IMR-90 (cell line): ENCODE measurements around the gene CIZ1. TPM values are rescaled to one million over a fixed set of nuclear protein-coding genes. Genes with fewer than 3 reads are reported as not detected.

Experiments
- ATAC-seq: fragments of 200-7000 bp; cut with Tn5 transposase; 2 replicates; pipeline ENCODE4 v1.9.1; 2020; ENCODE audit warnings: low read depth, mild to moderate bottlenecking, moderate library complexity
- BruUV-seq: library from RNA; stranded (reverse); fragments of 400-500 nt; replicated peaks from 2 replicates; lab custom pipeline; 2021; lab: Mats Ljungman, UMichigan
- CTCF ChIA-PET: fragments of 300-600 bp; formaldehyde crosslinking; extraction: SDS; loops from one replicate; lab custom pipeline; 2021; ENCODE audit warnings: antibody characterized with exemption; lab: Yijun Ruan, JAX
- POLR2A ChIA-PET: fragments of 300-600 bp; sonication (Branson Sonifier 250); formaldehyde crosslinking; loops from one replicate; lab custom pipeline; 2022; ENCODE audit warnings: antibody characterized with exemption; ENCODE audit not compliant: unreplicated experiment; lab: Charles Lee
- DNase-seq: peaks from one replicate; pipeline ENCODE4 v3.0.0; 2013
- H2AFZ ChIP-seq: replicated peaks from 2 replicates; pipeline ENCODE3; 2013; ENCODE audit warnings: low read length, mild to moderate bottlenecking; ENCODE audit not compliant: poor library complexity
- H2AK5ac ChIP-seq: 2 replicates; pipeline ENCODE4 v1.6.1; 2013; ENCODE audit warnings: low read depth, low read length, inconsistent platforms
- H2AK9ac ChIP-seq: replicated peaks from 2 replicates; pipeline ENCODE3; 2013; ENCODE audit warnings: mild to moderate bottlenecking, low read depth, low read length, moderate library complexity; ENCODE audit not compliant: poor library complexity
- H2BK120ac ChIP-seq: 2 replicates; pipeline ENCODE4 v1.6.1; 2013; ENCODE audit warnings: low read depth, low read length, inconsistent platforms
- H2BK15ac ChIP-seq: 3 replicates; pipeline ENCODE4 v1.6.1; 2013; ENCODE audit warnings: low read depth, low read length, inconsistent platforms
- H2BK20ac ChIP-seq: 2 replicates; pipeline ENCODE4 v1.6.1; 2013; ENCODE audit warnings: low read depth, mild to moderate bottlenecking, inconsistent platforms, low read length, moderate library complexity
- H2BK5ac ChIP-seq: 2 replicates; pipeline ENCODE4 v1.6.1; 2013; ENCODE audit warnings: mild to moderate bottlenecking, low read depth, low read length, inconsistent platforms; ENCODE audit not compliant: poor library complexity, severe bottlenecking
- H3K14ac ChIP-seq: replicated peaks from 2 replicates; pipeline ENCODE4 v1.6.1; 2013; ENCODE audit warnings: low read depth, low read length, inconsistent platforms
- H3K18ac ChIP-seq: 2 replicates; pipeline ENCODE4 v1.6.1; 2013; ENCODE audit warnings: low read depth, low read length, control low read depth
- H3K23ac ChIP-seq: 2 replicates; pipeline ENCODE4 v1.6.1; 2013; ENCODE audit warnings: low read depth, low read length, inconsistent platforms
- H3K27ac ChIP-seq: 2 replicates; pipeline ENCODE4 v1.5.1; 2013; ENCODE audit warnings: mild to moderate bottlenecking, control low read depth, low read length; ENCODE audit not compliant: insufficient read depth
- H3K27me3 ChIP-seq: 2 replicates; pipeline ENCODE4 v1.6.1; 2013; ENCODE audit warnings: low read length; ENCODE audit not compliant: control insufficient read depth, insufficient read depth
- H3K36me3 ChIP-seq: 2 replicates; pipeline ENCODE4 v1.6.1; 2013; ENCODE audit warnings: low read length, mixed read lengths; ENCODE audit not compliant: control insufficient read depth, insufficient read depth
- H3K4ac ChIP-seq: 2 replicates; pipeline ENCODE4 v1.6.1; 2013; ENCODE audit warnings: low read depth, low read length, inconsistent platforms
- H3K4me1 ChIP-seq: 2 replicates; pipeline ENCODE4 v1.6.1; 2013; ENCODE audit warnings: low read length, mixed read lengths; ENCODE audit not compliant: control insufficient read depth, insufficient read depth
- H3K4me2 ChIP-seq: 2 replicates; pipeline ENCODE4 v1.6.1; 2013; ENCODE audit warnings: low read depth, mild to moderate bottlenecking, control low read depth, low read length, moderate library complexity
- H3K4me3 ChIP-seq: 2 replicates; pipeline ENCODE4 v1.5.1; 2013; ENCODE audit warnings: low read depth, mild to moderate bottlenecking, control low read depth, low read length, moderate library complexity; ENCODE audit not compliant: insufficient read depth
- H3K56ac ChIP-seq: 2 replicates; pipeline ENCODE4 v1.6.1; 2013; ENCODE audit warnings: low read length, inconsistent platforms; ENCODE audit not compliant: insufficient read depth; ENCODE audit errors: extremely low read depth
- H3K79me1 ChIP-seq, 2 experiments: 2 replicates each; pipeline ENCODE4 v1.6.1; 2013; ENCODE audit warnings: low read length in 2 of 2, inconsistent platforms in 1 of 2, low read depth in 1 of 2
- H3K9ac ChIP-seq: 2 replicates; pipeline ENCODE4 v1.6.1; 2013; ENCODE audit warnings: low read depth, low read length, control low read depth
- H3K9me1 ChIP-seq: 2 replicates; pipeline ENCODE4 v1.6.1; 2013; ENCODE audit warnings: low read length, inconsistent platforms; ENCODE audit not compliant: insufficient read depth
- H3K9me3 ChIP-seq: 2 replicates; pipeline ENCODE4 v1.6.1; 2013; ENCODE audit warnings: low read length; ENCODE audit not compliant: control insufficient read depth, insufficient read depth
- H4K20me1 ChIP-seq: 2 replicates; pipeline ENCODE4 v1.6.1; 2013; ENCODE audit warnings: low read length, inconsistent platforms; ENCODE audit not compliant: insufficient read depth
- H4K5ac ChIP-seq: 2 replicates; pipeline ENCODE4 v1.6.1; 2013; ENCODE audit warnings: mild to moderate bottlenecking, low read depth, low read length, control low read depth
- H4K8ac ChIP-seq, 2 experiments: 2 replicates each; pipeline ENCODE4 v1.6.1; 2013; ENCODE audit warnings: low read depth in 2 of 2, low read length in 2 of 2, control low read depth in 1 of 2, inconsistent platforms in 1 of 2
- H4K91ac ChIP-seq: 2 replicates; pipeline ENCODE4 v1.6.1; 2013; ENCODE audit warnings: low read depth, low read length, inconsistent platforms; ENCODE audit not compliant: insufficient read depth
- CEBPB ChIP-seq: IDR thresholded peaks from 2 replicates; pipeline ENCODE4 v1.6.1; 2012; ENCODE audit warnings: low read depth, low read length, improper control_type of control experiment
- CHD1 ChIP-seq: IDR thresholded peaks from 2 replicates; pipeline ENCODE4 v1.6.1; 2012; ENCODE audit warnings: low read depth, low read length, improper control_type of control experiment
- CTCF ChIP-seq: conservative IDR thresholded peaks from 2 replicates; pipeline ENCODE4 v1.5.1; 2012; ENCODE audit warnings: mild to moderate bottlenecking, low read depth, low read length, improper control_type of control experiment
- ELK1 ChIP-seq: fragments of 150-350 bp; IDR thresholded peaks from 2 replicates; pipeline ENCODE4 v1.6.1; 2016; ENCODE audit warnings: low read depth, mild to moderate bottlenecking, low read length, moderate library complexity, borderline replicate concordance
- FOS ChIP-seq: fragments of 150-350 bp; IDR thresholded peaks from 2 replicates; pipeline ENCODE4 v1.6.1; 2016; ENCODE audit warnings: low read depth, low read length
- MAZ ChIP-seq: IDR thresholded peaks from 2 replicates; pipeline ENCODE4 v1.6.1; 2012; ENCODE audit warnings: low read depth, mild to moderate bottlenecking, low read length, improper control_type of control experiment, moderate library complexity, borderline replicate concordance
- MXI1 ChIP-seq: IDR thresholded peaks from 2 replicates; pipeline ENCODE4 v1.6.1; 2012; ENCODE audit warnings: low read depth, mild to moderate bottlenecking, low read length, moderate library complexity, borderline replicate concordance
- NFE2L2 ChIP-seq: fragments of 150-350 bp; IDR thresholded peaks from 2 replicates; pipeline ENCODE4 v1.6.1; 2016; ENCODE audit warnings: low read depth, mild to moderate bottlenecking, low read length
- POLR2A ChIP-seq: IDR thresholded peaks from 2 replicates; pipeline ENCODE4 v1.6.1; 2012; ENCODE audit warnings: mild to moderate bottlenecking, low read depth, low read length
- RAD21 ChIP-seq: IDR thresholded peaks from 2 replicates; pipeline ENCODE4 v1.6.1; 2012; ENCODE audit warnings: low read length, improper control_type of control experiment
- RCOR1 ChIP-seq: IDR thresholded peaks from 2 replicates; pipeline ENCODE4 v1.6.1; 2012; ENCODE audit warnings: mild to moderate bottlenecking, low read length, improper control_type of control experiment; ENCODE audit not compliant: insufficient replicate concordance
- RFX5 ChIP-seq: IDR thresholded peaks from 2 replicates; pipeline ENCODE4 v1.8.0; 2012; ENCODE audit warnings: low read depth, mild to moderate bottlenecking, low read length, moderate library complexity
- USF2 ChIP-seq: fragments of 150-350 bp; IDR thresholded peaks from 2 replicates; pipeline ENCODE4 v1.6.1; 2017; ENCODE audit warnings: mild to moderate bottlenecking, antibody characterized with exemption, low read length, low read depth
- WGBS, 2 experiments: methylation state at CpG; one replicate each; pipeline versions ENCODE4 v1.1.5 to v1.1.7; 2013; ENCODE audit warnings: missing lambda C conversion rate in 2 of 2; ENCODE audit not compliant: insufficient read length in 1 of 2; ENCODE audit errors: extremely low coverage in 2 of 2; 5-methylcytosine and 5-hydroxymethylcytosine counted together
- dilution Hi-C: fragments of 300-500 bp; cut with HindIII; formaldehyde crosslinking; loops from one replicate; pipeline ENCODE4 v1.14.3; 2018; ENCODE audit warnings: low sequenced_read_pairs; ENCODE audit not compliant: unreplicated experiment
- in situ Hi-C: fragments of 300-500 bp; cut with MboI; formaldehyde crosslinking; loops from 3 replicates; pipeline ENCODE4 v1.14.3; 2019; ENCODE audit warnings: low sequenced_read_pairs, inconsistent platforms, mixed read lengths
- intact Hi-C: fragments of 100-400 bp; cut with micrococcal nuclease; formaldehyde crosslinking; loops from 2 replicates; pipeline ENCODE4 v1.10.0; 2022
- polyA plus RNA-seq, 3 experiments: library from polyadenylated mRNA; depleted of rRNA; stranded (reverse); fragments of >200 nt; gene quantifications; 2 replicates each; pipeline ENCODE4 v1.2.3, GENCODE V29; 2012; ENCODE audit warnings: low replicate concordance in 1 of 3
- total RNA-seq: library from RNA; depleted of rRNA; stranded (reverse); fragments of >200 nt; gene quantifications from 2 replicates; pipeline ENCODE4 v1.2.3, GENCODE V29; 2012

CIZ1 gene
- total and polyA plus RNA-seq, 2 of the 4 experiments (the other 2 are of a cell fraction) = 13.8 to 51.9 TPM

GRCh38 chr9:128121466-128121810, 69.9 kb downstream of the CIZ1 start:
- Histone ChIP-seq H3K9me3 (no peaks in the 10 kb centered on the region), H2AFZ (no peak overlapping the region), H2BK15ac (no peak overlapping the region), H2BK120ac (no peak overlapping the region), H3K23ac (no peak overlapping the region), H2BK5ac (no peak overlapping the region), H3K14ac (no peak overlapping the region), H4K8ac (no peak overlapping the region), H3K9me1 (peaks cover 4% of the 10 kb centered on the region), H2AK5ac (no peak overlapping the region), H3K56ac (no peak overlapping the region), H3K36me3 (peaks cover 24% of the 10 kb centered on the region), H4K20me1 (peaks cover 17% of the 10 kb centered on the region; the same call in 1 of the 2 replicates), H4K5ac (no peak overlapping the region), H3K79me1 (peaks cover 3 to 20% of the 10 kb centered on the region in 2 experiments; a peak in 3 of 4 replicates), H2AK9ac (no peak overlapping the region), H4K91ac (no peak overlapping the region), H3K27me3 (no peaks in the 10 kb centered on the region), H3K18ac (no peak overlapping the region), H2BK20ac (no peak overlapping the region), H3K4me2 (no peak overlapping the region), H3K4me1 (peaks cover 6% of the 10 kb centered on the region; the same call in 1 of the 2 replicates), H3K27ac (no peak overlapping the region), H3K4me3 (no peak overlapping the region), H3K4ac (no peak overlapping the region), H3K9ac (no peak overlapping the region)
- ATAC-seq (no peak), DNase-seq (no peak)
- ChIA-PET CTCF (no interaction called here), POLR2A (no interaction called here)
- TF ChIP-seq MXI1 (no peak), CHD1 (no peak), RFX5 (no peak), ELK1 (no peak), NFE2L2 (no peak), MAZ (no peak), CTCF (no peak), FOS (no peak), CEBPB (no peak), USF2 (no peak), RAD21 (no peak), RCOR1 (no peak), POLR2A (no peak)
- WGBS, 2 experiments = 100% methylated on average over 2 of the region's 5 CpGs; no CpG with 5 or more reads in 1 of the 2 experiments
- in situ Hi-C loops (no loop called here), intact Hi-C loops (no loop called here), dilution Hi-C loops (no loop called here)
- BruUV-seq = no TSS peak
